Colonic mucosa (tissue), 4 donors: Measurements from ENCODE around the gene ITGAD. TPM values are rescaled to one million over a fixed set of nuclear protein-coding genes. Genes with fewer than 3 reads are reported as not detected.

Experiments
- DNase-seq: peaks from one replicate; pipeline ENCODE4 v3.0.0-alpha.2; 2020
- H3K27ac ChIP-seq: fragments of 200-600 bp; one replicate; pipeline ENCODE4 v1.8.0; 2021
- H3K27me3 ChIP-seq: fragments of 200-600 bp; one replicate; pipeline ENCODE4 v1.8.0; 2021
- H3K36me3 ChIP-seq: fragments of 200-600 bp; one replicate; pipeline ENCODE4 v1.8.0; 2021
- H3K4me1 ChIP-seq: fragments of 200-600 bp; one replicate; pipeline ENCODE4 v1.8.0; 2021; ENCODE audit warnings: mild to moderate bottlenecking
- H3K4me3 ChIP-seq: fragments of 200-600 bp; one replicate; pipeline ENCODE4 v1.8.0; 2021
- H3K9ac ChIP-seq, 2 donors: one replicate each; pipeline ENCODE4 v1.7.0; 2013; ENCODE audit warnings: control low read depth in 2 of 2, low read depth in 2 of 2, low read length in 2 of 2
- H3K9me3 ChIP-seq: fragments of 200-600 bp; one replicate; pipeline ENCODE4 v1.8.0; 2021
- CTCF ChIP-seq: fragments of 200-600 bp; IDR thresholded peaks from one replicate; pipeline ENCODE4 v1.8.0; 2022; ENCODE audit warnings: antibody characterized with exemption, mild to moderate bottlenecking
- intact Hi-C: fragments of 100-400 bp; cut with DNase I; formaldehyde crosslinking; loops from one replicate; pipeline ENCODE4 v1.14.1; 2022
- total RNA-seq, 2 donors: library from RNA; stranded (reverse); fragmentation: NEBNext Ultra II Directional in 1 of 2; extraction: Animal tissue kit (Norgen Biotek cat#: 25700) in 1 of 2; gene quantifications; one replicate each; pipeline ENCODE4 v1.2.1, GENCODE V29; 2021
- donor health status: healthy.
- donor health status: DM: no; HTN: no; CAD: no.
- donor health status: DM: no; HTN: no; CAD: no.

ITGAD gene
- total RNA-seq, 2 donors from 2014 or later: 0.05 TPM; not detected in 1

- intact Hi-C loops: no loop called here
- Histone ChIP-seq H3K9me3 (no peaks in the 10 kb centered on the region), H3K9ac (no peak overlapping the region), H3K36me3 (no peaks in the 10 kb centered on the region), H3K27ac (no peak overlapping the region), H3K4me3 (no peak overlapping the region), H3K27me3 (no peaks in the 10 kb centered on the region), H3K4me1 (no peaks in the 10 kb centered on the region)
- TF ChIP-seq CTCF: no peak
- no peak for DNase-seq
Measured at GRCh38 chr16:31407406-31407805, 14.3 kb downstream of the ITGAD start.

DNA sequence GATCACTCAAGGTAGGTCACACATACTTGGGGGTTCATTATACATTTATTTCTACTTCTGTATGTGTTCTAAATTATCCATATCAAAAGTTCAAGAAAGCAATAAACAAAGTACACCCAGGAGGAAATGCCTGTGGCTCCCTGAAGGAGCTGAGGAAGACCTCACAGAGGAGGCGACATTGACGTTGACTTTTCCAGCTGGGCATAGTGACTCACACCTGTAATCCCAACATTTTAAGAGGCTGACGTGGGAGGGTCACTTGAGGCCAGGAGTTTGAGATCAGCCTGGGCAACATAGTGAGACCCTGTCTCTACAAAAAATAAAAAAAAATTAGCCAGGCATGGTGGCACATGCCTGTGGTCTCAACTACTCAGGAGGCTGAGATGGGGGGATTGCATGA, 16.3 kb downstream of the ITGAD start:
- Histone ChIP-seq H3K27ac (no peak overlapping the region), H3K4me3 (no peak overlapping the region), H3K4me1 (no peaks in the 10 kb centered on the region), H3K27me3 (no peaks in the 10 kb centered on the region), H3K9me3 (no peaks in the 10 kb centered on the region), H3K36me3 (no peaks in the 10 kb centered on the region), H3K9ac (no peak overlapping the region)
- DNase-seq: no peak
- TF ChIP-seq CTCF: no peak
- intact Hi-C loops: no loop called here

DNA sequence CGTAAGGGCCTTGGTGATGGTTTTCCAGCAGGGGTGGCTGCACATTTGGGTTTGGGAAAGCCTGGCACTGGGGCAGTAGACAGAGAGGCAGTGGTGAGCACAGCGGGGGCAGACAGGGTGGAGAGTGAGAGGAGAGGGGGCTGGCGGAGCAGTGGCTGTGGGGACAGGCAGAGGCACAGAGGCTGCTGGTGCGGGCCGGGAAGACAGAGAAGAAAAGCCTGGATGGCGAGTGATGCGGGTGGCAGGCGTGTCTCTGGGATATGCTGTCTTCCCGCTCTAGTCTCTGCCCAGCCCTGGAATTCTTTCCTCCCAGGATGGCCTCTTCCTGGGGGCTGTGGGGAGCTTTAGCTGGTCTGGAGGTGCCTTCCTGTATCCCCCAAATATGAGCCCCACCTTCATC, 16.9 kb downstream of the ITGAD start:
- TF ChIP-seq CTCF: no peak
- no peak for DNase-seq
- Histone ChIP-seq H3K9me3 (no peaks in the 10 kb centered on the region), H3K36me3 (no peaks in the 10 kb centered on the region), H3K27me3 (no peaks in the 10 kb centered on the region), H3K4me3 (no peak overlapping the region), H3K27ac (no peak overlapping the region), H3K4me1 (no peaks in the 10 kb centered on the region), H3K9ac (no peak overlapping the region)
- intact Hi-C loops: no loop called here

GRCh38 chr16:31411024-31411844, 18.1 kb downstream of the ITGAD start:
- H3K27ac ChIP-seq: no peak overlapping the region
- intact Hi-C loops: no loop called here
- DNase-seq: no peak

GRCh38 chr16:31412750-31413149, 19.6 kb downstream of the ITGAD start:
- Histone ChIP-seq H3K9ac (no peak overlapping the region), H3K36me3 (no peaks in the 10 kb centered on the region), H3K4me1 (no peaks in the 10 kb centered on the region), H3K27me3 (no peaks in the 10 kb centered on the region), H3K27ac (no peak overlapping the region), H3K9me3 (no peaks in the 10 kb centered on the region), H3K4me3 (no peak overlapping the region)
- no peak for DNase-seq
- intact Hi-C loops: no loop called here
- TF ChIP-seq CTCF: no peak

More at GRCh38 chr16:31411024-31411844, 18.1 kb downstream of the ITGAD start:
- Histone ChIP-seq H3K9ac (no peak overlapping the region), H3K36me3 (no peaks in the 10 kb centered on the region), H3K4me1 (no peaks in the 10 kb centered on the region), H3K27me3 (no peaks in the 10 kb centered on the region), H3K9me3 (no peaks in the 10 kb centered on the region), H3K4me3 (no peak overlapping the region)
- TF ChIP-seq CTCF: no peak
